GM12878 (cell line): ENCODE data around the gene LYSMD1. TPM values are rescaled to one million over a fixed set of nuclear protein-coding genes. Genes with fewer than 3 reads are reported as not detected.

Source experiments
- ATF7 ChIP-seq: fragments of 450-650 bp; IDR thresholded peaks from 2 replicates; pipeline ENCODE4 v1.6.1; 2016; ENCODE audit warnings: low read depth, mild to moderate bottlenecking
- BMI1 ChIP-seq: fragments of 450-650 bp; IDR thresholded peaks from 2 replicates; pipeline ENCODE4 v1.6.1; 2016; ENCODE audit warnings: mild to moderate bottlenecking, moderate library complexity, borderline replicate concordance
- EGR1 ChIP-seq, 2 experiments: IDR thresholded peaks; 1 replicate in 1 of 2; 2 replicates in 1 of 2; pipeline ENCODE4 v1.6.1; 2011 to 2012; ENCODE audit warnings: low read depth in 2 of 2, low read length in 2 of 2, borderline replicate concordance in 1 of 2, mild to moderate bottlenecking in 1 of 2, moderate library complexity in 1 of 2
- EZH2 ChIP-seq: IDR thresholded peaks from 2 replicates; pipeline ENCODE4 v1.6.1; 2012; ENCODE audit warnings: low read depth, mild to moderate bottlenecking, control low read depth, inconsistent platforms, low read length, borderline replicate concordance; ENCODE audit not compliant: control insufficient read depth
- IRF3 ChIP-seq: fragments of 450-650 bp; IDR thresholded peaks from 2 replicates; pipeline ENCODE4 v1.6.1; 2014; ENCODE audit warnings: mild to moderate bottlenecking
- KDM1A ChIP-seq: fragments of 200-600 bp; sonication (generic); IDR thresholded peaks from 2 replicates; pipeline ENCODE4 v1.6.1; 2016; ENCODE audit warnings: borderline replicate concordance
- KLF5 ChIP-seq: fragments of 450-650 bp; IDR thresholded peaks from 2 replicates; pipeline ENCODE4 v1.6.1; 2014; ENCODE audit warnings: mild to moderate bottlenecking; ENCODE audit not compliant: partially characterized antibody
- MTA3 ChIP-seq: IDR thresholded peaks from 2 replicates; pipeline ENCODE4 v1.6.1; 2012; ENCODE audit warnings: low read length, inconsistent platforms, borderline replicate concordance
- NBN ChIP-seq: fragments of 450-650 bp; IDR thresholded peaks from 2 replicates; pipeline ENCODE4 v1.6.1; 2016
- NFIC ChIP-seq: IDR thresholded peaks from 2 replicates; pipeline ENCODE4 v1.6.1; 2012; ENCODE audit warnings: low read depth, mild to moderate bottlenecking, inconsistent platforms, low read length, moderate library complexity
- PAX8 ChIP-seq: fragments of 450-650 bp; IDR thresholded peaks from 2 replicates; pipeline ENCODE4 v1.6.1; 2017; ENCODE audit warnings: mild to moderate bottlenecking, moderate library complexity
- RAD51 ChIP-seq: fragments of 450-650 bp; IDR thresholded peaks from 2 replicates; pipeline ENCODE4 v1.6.1; 2016; ENCODE audit warnings: moderate library complexity, mild to moderate bottlenecking, inconsistent platforms
- SIX5 ChIP-seq: IDR thresholded peaks from 2 replicates; pipeline ENCODE4 v1.6.1; 2011; ENCODE audit warnings: mild to moderate bottlenecking, low read depth, low read length, moderate library complexity; ENCODE audit not compliant: severe bottlenecking
- SMC3 ChIP-seq: IDR thresholded peaks from 2 replicates; pipeline ENCODE4 v1.6.1; 2011; ENCODE audit warnings: low read length, improper control_type of control experiment, borderline replicate concordance
- SUZ12 ChIP-seq: fragments of 200-600 bp; sonication (generic); IDR thresholded peaks from one replicate; pipeline ENCODE4 v1.6.1; 2018; ENCODE audit warnings: antibody characterized with exemption, mild to moderate bottlenecking; ENCODE audit not compliant: unreplicated experiment
- USF2 ChIP-seq: IDR thresholded peaks from 2 replicates; pipeline ENCODE4 v1.6.1; 2011; ENCODE audit warnings: low read depth, low read length, improper control_type of control experiment, borderline replicate concordance
- ZBTB33 ChIP-seq: fragments of 450-650 bp; IDR thresholded peaks from 2 replicates; pipeline ENCODE4 v1.6.1; 2017; ENCODE audit warnings: mild to moderate bottlenecking
- ZNF24 ChIP-seq: fragments of 450-650 bp; IDR thresholded peaks from 2 replicates; pipeline ENCODE4 v1.6.1; 2017; ENCODE audit warnings: antibody characterized with exemption, mild to moderate bottlenecking
- ZNF384 ChIP-seq: IDR thresholded peaks from 2 replicates; pipeline ENCODE4 v1.6.1; 2012; ENCODE audit warnings: low read depth, mild to moderate bottlenecking, low read length, improper control_type of control experiment, borderline replicate concordance
- ZNF687 ChIP-seq: fragments of 450-650 bp; IDR thresholded peaks from 2 replicates; pipeline ENCODE4 v1.6.1; 2017; ENCODE audit warnings: mild to moderate bottlenecking, moderate library complexity
- ZZZ3 ChIP-seq: IDR thresholded peaks from 2 replicates; pipeline ENCODE4 v1.6.1; 2011; ENCODE audit warnings: low read depth; ENCODE audit not compliant: control insufficient read depth, insufficient read length
- polyA plus RNA-seq, 11 experiments: library from polyadenylated mRNA; depleted of rRNA in 4 of 11; unstranded in 6 of 11; stranded (reverse) in 5 of 11; fragments of >200 nt; fragmentation: Nextera tagmentation in 4 of 11; fragmentation: Illumina TruSeq in 1 of 11; extraction: Ambion mirVana in 4 of 11; extraction: Trizol in 1 of 11; gene quantifications; 1 replicate in 1 of 11; 2 replicates in 10 of 11; pipeline versions ENCODE4 v1.2.1 to v1.2.3, GENCODE V29; 2011 to 2016; ENCODE audit warnings: inconsistent platforms in 2 of 11, missing spikeins in 2 of 11, low read depth in 1 of 11
- total RNA-seq, 4 experiments: library from RNA; depleted of rRNA in 3 of 4; stranded (reverse); fragments of >200 nt in 3 of 4; fragmentation: Illumina TruSeq in 1 of 4; extraction: Trizol in 1 of 4; gene quantifications; 2 replicates each; pipeline versions ENCODE4 v1.2.1 to v1.2.3, GENCODE V29; 2013 to 2021

The LYSMD1 gene
- total and polyA plus RNA-seq, 10 of the 15 experiments (the other 5 are each of a cell fraction or from before 2014, with no cell fraction given) = 0.80 to 10.4 (median 6.5) TPM

GRCh38 chr1:151165738-151166504 is at the start of gene LYSMD1, which contains the start of gene SCNM1 (continued):
- TF ChIP-seq EGR1 (IDR thresholded peaks at IDR 0.05; ENCODE audit: borderline replicate concordance in 1 of 2, low read depth in 2 of 2, low read length in 2 of 2) (0 out of 3 replicates have a peak, but pooled peaks of 1 of the 2 experiments have one; percentile 25), ZNF687 (no peak), RAD51 (no peak; the same call in 1 of the 2 replicates), ZNF24 (peak; percentile 71; the same call in 1 of the 2 replicates), MTA3 (no peak), USF2 (no peak), ATF7 (peak; percentile 80), EZH2 (no peak), NBN (peak; percentile 92), PAX8 (no peak), SMC3 (no peak), SUZ12 (no peak), ZBTB33 (0 out of 2 replicates have a peak, but pooled peaks have one; percentile 35), IRF3 (0 out of 2 replicates have a peak, but pooled peaks have one; percentile 34), SIX5 (peak; percentile 100), ZNF384 (peak; percentile 92), ZZZ3 (no peak), BMI1 (no peak), KDM1A (no peak), KLF5 (peak; percentile 82), NFIC (0 out of 2 replicates have a peak, but pooled peaks have one; percentile 55)
